Activated T-helper 1 cell treated with anti-CD3 and anti-CD28 coated beads, Interleukin-2, amount 50 U/mL, for 16 hours (primary cell): ENCODE measurements around the gene KCNG2.
"Not testable (repeated sequence)": the region's sequence is repeated elsewhere in the genome, so short reads cannot be mapped to it uniquely, and the experiment has no call there.

Experiments
- DNase-seq, 2 donors: peaks; one replicate each; pipeline ENCODE4 v3.0.0-alpha.2; 2020; ENCODE audit warnings: low read depth in 1 of 2, low spot score in 1 of 2

Gene KCNG2

GRCh38 chr18:79851950-79852349 is 54.2 kb downstream of the KCNG2 start:
- DNase-seq, result no peak

GRCh38 chr18:79852561-79853302 is 55.0 kb downstream of the KCNG2 start:
- DNase-seq, result no peak

- no peak for DNase-seq
Observed at GRCh38 chr18:79853303-79853992, 55.7 kb downstream of the KCNG2 start.

- DNase-seq, result no peak
Observed at GRCh38 chr18:79853993-79854364, 56.2 kb downstream of the KCNG2 start.

GRCh38 chr18:79855147-79855933 is 57.6 kb downstream of the KCNG2 start:
- no peak for DNase-seq

- DNase-seq, result no peak
Observed at GRCh38 chr18:79856119-79857007, 58.6 kb downstream of the KCNG2 start.

GRCh38 chr18:79857082-79857671 is 59.4 kb downstream of the KCNG2 start:
- DNase-seq, result no peak

GRCh38 chr18:79859314-79859713 is 61.6 kb downstream of the KCNG2 start:
- DNase-seq, result no peak

- DNase-seq, result no peak
Observed at GRCh38 chr18:79861687-79862086, 63.9 kb downstream of the KCNG2 start.

GRCh38 chr18:79862562-79862961 is 64.8 kb downstream of the KCNG2 start:
- no peak for DNase-seq

- DNase-seq, result no peak
Observed at GRCh38 chr18:79863161-79864005, 65.6 kb downstream of the KCNG2 start.

- DNase-seq, result no peak
Observed at GRCh38 chr18:79864006-79864725, 66.4 kb downstream of the KCNG2 start.

GRCh38 chr18:79864955-79865354 is 67.2 kb downstream of the KCNG2 start:
- not testable (repeated sequence) for DNase-seq

GRCh38 chr18:79865951-79866350 is 68.2 kb downstream of the KCNG2 start:
- not testable (repeated sequence) for DNase-seq

- DNase-seq, result no peak
Observed at GRCh38 chr18:79866889-79867574, 69.3 kb downstream of the KCNG2 start.

GRCh38 chr18:79867666-79868065 is 69.9 kb downstream of the KCNG2 start:
- DNase-seq, result no peak

GRCh38 chr18:79868168-79868784 is 70.5 kb downstream of the KCNG2 start:
- DNase-seq, result no peak
